CD4-positive, alpha-beta T cell treated with Interleukin-17A for 1 hour (primary cell): ENCODE results near the gene ANO2.

Experiments used
- DNase-seq: peaks from one replicate; pipeline ENCODE4 v3.0.0-alpha.2; 2020

The ANO2 gene

DNA sequence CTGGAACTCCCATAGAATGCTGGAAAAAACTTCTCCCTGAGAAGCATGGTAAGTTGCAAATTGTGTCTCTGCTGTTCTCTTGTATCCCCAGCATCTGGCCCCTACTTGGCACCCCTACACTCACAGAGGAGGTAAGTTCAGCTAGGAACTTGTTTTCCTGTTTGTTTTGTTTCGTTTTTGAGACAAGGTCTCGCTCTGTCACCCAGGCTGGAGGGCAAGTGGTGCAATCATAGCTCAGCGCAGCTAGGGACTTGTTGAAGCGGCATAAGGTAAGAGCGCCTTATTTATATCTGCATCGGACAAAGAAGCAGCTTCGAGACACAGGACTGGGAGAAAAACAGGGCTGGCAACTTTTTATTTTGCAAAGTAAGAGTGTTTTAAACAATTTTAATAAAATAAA, 18.5 kb upstream of the ANO2 start:
- DNase-seq = no peak

GRCh38 chr12:5960783-5961182, 15.7 kb upstream of the ANO2 start:
- no peak for DNase-seq

DNA sequence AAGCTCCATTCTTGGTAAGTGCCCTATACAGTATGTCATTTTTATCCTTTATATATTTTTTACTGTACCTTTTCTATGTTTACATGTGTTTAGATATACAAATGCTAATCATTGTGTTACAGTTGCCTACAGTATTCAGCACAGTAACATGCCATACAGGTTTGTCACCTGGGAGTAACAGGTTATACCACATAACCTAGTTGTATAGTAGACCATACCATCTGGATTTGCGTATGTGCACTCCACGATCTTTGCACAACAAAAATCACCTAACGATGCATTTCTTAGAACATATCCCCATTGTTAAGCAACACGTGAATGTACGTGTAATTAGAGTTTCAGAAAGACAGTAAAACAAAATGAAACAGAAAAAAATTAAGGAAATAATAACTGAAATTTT, 11.9 kb upstream of the ANO2 start:
- DNase-seq = no peak

DNA sequence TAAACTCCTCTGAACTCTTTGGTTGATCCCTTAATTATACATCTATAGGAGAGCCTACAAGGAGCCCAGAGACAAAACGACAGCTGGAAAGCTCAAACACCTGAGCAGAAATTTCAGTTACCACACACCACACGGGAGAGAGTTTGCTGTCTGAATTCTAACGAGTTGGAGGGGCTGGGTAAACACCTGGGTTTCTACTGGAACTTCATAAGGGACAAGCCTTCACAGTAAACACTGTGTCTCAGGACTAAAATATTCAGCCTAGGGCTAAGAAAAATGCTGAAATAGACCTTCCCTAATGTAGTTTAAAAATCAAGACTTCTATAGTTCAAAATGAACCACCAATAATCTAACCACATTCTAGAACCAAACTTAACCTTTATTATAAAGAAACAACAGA, 9.6 kb upstream of the ANO2 start:
- no peak for DNase-seq

- DNase-seq = no peak
These were observed 9.0 kb upstream of the ANO2 start for GRCh38 chr12:5953835-5954586.

GRCh38 chr12:5952031-5952430, 7.0 kb upstream of the ANO2 start:
- DNase-seq = no peak

- no peak for DNase-seq
These were observed 3.6 kb upstream of the ANO2 start for GRCh38 chr12:5948696-5949095.

GRCh38 chr12:5947006-5947405, 1.9 kb upstream of the ANO2 start:
- DNase-seq = no peak

DNA sequence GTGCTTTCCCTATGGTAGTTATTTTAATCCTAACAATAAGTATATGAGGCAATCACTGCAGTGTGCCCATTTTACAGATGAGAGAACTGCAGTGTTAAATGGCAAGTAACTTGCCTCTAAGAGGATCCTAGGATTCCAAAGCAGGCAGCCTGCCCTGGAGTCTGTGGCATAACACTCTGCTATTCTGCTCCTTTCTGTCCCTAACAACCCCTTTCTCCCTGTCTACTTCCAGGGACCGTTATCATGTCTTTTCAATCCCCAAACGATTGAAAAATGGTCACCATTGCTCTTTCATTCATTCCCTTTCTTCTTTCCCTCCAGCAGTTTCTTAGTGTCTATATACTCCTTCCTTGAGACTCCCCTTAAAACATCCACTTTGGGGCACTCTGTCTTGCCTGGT, 1.3 kb upstream of the ANO2 start:
- no peak for DNase-seq

GRCh38 chr12:5944688-5945070, 380 bp downstream of the ANO2 start:
- DNase-seq = no peak

DNA sequence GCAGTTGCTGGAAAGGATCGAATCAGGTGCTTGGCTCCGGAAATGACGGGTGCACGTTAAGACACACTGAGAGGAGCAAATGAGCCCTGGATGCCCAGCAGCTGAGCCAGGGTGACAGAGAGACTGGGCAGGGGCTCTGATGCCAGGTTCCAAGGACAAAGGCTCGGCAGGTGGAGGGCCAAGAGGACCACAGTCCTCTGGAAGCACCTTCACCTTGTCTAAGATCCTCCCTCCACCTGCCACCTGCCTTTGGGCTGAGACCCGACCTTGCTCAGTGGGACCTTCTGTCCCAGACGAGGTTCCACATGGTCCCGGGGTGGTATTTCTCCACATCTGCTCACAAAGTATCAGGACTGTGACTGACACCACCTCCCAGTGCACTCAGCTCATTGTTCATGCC, 1.0 kb downstream of the ANO2 start:
- DNase-seq = no peak

- no peak for DNase-seq
These were observed 3.2 kb downstream of the ANO2 start for GRCh38 chr12:5941907-5942306.

DNA sequence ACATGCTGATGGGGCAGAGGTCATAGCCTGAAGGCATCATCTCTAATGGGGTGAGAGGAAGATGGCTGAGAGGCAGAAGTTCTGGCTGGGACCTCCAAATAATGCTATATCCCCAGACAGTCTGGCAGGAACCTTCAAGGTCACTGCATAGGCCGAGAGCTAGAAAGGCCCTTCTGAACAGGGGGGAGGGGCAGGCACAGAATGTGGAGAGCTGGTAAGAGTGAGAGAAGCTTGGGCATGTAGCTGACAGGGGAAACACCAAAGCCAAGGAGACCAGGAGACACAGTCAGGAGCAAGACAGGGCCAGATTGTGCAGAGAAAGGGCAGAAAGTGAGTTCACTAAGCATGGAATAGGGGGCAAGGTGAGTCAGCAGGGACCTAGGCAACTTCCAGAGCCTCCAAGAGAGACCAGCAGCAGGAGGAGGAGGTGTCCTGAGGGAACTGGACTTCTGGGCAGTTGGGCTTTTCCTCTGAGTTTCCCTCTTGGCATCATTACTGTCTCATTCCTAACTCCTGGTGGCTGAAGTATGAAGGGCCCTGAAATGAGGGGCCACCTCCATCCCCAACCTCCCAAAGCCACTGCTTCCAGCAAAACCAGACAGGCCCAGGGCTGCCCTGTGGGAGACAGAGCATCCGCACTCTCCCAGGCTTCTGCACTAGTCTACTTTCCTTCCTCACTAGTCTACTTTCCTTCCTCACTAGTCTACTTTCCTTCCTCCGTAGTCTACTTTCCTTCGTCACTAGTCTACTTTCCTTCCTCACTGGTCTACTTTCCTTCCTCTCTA, 17.1 kb downstream of the ANO2 start:
- no peak for DNase-seq

DNA sequence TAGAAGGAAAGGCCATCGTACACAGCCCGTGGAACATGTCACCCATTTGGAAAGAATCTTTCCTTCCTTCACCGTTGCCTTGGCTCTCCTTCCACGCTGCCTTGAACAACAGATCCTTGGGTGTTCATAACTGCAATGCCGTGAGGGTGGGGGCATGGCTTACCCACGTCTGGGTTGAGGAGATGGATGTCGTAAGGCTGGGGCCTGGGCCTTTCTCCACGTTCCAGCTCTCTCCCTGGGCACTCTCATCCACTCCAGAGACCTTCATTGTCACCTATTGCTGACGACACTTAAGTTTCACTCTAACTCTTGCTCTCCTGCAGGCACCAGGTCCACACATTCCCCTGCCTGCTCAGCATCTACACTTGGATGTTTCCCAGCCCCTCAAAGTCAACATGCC, 19.4 kb downstream of the ANO2 start:
- no peak for DNase-seq

GRCh38 chr12:5924342-5924741, 20.7 kb downstream of the ANO2 start:
- DNase-seq = no peak

- DNase-seq = no peak
These were observed 21.3 kb downstream of the ANO2 start for GRCh38 chr12:5923751-5924150.

- DNase-seq = no peak
These were observed 21.9 kb downstream of the ANO2 start for GRCh38 chr12:5923043-5923605.

DNA sequence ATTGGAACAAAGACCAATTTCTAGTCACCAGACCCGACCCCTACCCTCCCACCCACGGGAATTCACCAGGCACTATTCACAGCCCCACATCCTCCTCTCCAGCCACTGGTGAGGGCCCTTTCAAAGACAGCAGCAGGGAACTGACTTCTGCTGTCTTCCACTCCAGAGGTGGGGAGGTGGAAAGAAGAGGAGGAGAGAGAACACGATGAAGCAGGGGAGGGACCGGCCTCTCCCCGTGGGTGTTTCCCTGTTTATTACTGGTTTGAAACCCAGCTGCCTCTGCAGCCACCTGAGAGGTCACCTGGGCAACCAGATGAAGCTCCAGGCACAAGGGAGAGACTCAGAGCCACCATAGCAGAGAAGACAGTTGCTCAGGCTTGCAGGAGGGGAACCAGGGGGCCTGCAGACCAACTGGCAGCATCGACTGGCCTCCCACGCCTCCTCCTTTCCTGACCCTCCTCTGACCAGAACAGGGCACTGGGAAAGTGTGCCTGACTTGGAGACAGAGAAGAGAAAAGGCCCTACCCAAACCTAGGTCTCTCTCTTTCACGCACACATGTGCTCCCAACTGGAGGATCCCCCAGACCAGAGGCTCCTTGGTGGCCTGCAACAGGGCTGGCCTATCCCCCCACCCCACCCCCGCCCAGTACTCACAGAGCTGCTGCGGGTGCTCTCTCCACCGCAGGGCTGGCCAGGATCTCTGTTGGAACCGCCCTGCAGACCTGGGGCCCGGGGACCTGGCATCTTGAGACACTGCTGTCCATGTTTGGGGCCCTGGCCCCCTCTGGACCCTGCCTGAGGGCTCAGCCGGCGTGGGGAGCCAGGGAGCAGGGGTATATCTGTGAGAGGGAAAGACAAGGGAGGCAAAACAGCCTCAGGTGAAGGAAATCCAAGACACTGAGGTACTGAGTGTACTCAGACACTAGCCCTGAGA, 22.8 kb downstream of the ANO2 start:
- DNase-seq = no peak

DNA sequence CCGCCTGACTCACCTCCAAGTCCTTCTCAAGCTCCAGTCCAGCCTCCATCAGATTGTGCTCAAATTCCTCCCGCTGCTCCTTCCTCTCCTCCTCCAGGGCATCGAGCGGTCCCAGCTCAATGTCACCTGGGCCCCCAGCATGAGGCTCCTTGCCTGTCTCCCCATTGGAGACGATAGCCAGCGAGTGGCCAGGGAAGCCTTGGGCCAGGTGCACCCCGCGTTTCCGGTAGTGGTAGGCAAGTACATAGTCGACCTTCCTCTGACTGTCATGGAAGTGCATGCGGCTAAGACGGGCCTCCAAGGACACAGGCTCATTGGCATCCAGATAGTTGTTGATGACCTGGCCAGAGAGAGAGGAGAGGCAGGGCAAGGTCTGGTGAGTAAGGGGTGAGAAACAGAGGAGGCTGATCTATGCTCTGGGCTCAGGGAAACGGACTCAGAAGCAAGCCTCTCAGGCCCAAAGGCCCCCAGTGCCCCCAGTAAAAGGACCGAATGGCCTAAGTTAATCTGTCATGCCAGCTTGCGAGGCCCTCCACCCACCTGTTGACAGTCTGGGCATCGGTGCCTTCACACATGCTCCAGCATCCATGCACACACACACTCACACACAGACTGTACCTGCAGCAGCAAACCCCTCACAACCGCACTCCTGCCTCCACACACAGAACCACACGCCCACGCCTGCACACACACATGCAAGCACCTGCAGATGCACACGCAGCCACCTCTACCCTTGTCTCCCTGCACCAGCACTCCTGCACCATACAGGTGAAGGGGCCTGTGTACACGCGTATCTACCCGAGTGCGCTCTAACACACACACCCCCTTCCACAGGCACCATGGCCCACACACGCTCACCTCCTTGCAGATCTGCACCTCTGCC, 23.8 kb downstream of the ANO2 start:
- DNase-seq = no peak

DNA sequence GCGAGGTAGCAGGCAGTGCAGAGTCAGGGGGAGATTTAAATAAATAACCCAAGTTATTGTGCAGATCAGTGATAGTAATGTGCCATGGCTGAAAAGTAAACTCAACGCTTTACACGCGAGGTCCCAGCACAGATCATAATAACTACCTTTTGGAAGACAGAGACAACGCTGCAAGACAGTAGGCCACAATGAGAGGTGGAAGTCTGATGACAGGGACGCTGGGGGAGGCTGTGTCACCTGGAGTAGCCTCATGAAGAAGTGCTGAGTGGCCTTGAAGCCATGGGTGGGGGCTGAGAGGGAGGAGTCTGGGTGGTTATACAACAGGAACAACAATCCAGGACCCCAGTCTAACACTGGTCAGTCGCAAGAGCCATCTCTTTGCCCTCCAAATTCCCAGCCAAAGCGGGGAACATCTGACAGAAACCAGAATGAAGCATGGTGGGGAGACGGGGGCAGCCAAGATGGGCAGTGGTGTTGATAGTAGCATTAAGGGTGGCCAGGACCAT, 28.2 kb downstream of the ANO2 start:
- DNase-seq = no peak

GRCh38 chr12:5915511-5915910, 29.5 kb downstream of the ANO2 start:
- DNase-seq = no peak
